NCI-H1092 (cell line): Measurements from ENCODE around the gene IL11RA.

ENCODE experiments used
- DNase-seq: peaks from one replicate; lab custom pipeline; 2025; lab: John Stamatoyannopoulos, UW

The IL11RA gene

GRCh38 chr9:34654323-34655051, 2.5 kb downstream of the IL11RA start:
- peak; percentile 92 for DNase-seq

GRCh38 chr9:34655394-34655793, 3.4 kb downstream of the IL11RA start:
- no peak for DNase-seq

- no peak for DNase-seq
These were observed 5.0 kb downstream of the IL11RA start for GRCh38 chr9:34656992-34657391.

DNA sequence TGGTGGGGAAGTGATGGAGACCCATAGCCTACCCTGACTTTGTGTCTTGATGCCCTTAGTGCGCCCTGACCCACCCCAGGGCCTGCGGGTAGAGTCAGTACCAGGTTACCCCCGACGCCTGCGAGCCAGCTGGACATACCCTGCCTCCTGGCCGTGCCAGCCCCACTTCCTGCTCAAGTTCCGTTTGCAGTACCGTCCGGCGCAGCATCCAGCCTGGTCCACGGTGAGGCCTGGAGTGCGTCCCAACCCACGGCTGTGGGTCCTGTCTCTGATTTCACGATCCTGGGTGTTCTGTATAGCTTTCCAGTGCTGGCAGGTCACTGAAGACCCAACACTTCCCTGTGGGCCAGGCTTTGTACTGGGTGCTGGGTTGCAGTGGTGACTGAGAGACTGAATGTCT, 6.5 kb downstream of the IL11RA start:
- DNase-seq = no peak

- DNase-seq = no peak
These were observed 7.7 kb downstream of the IL11RA start for GRCh38 chr9:34659592-34660253.

GRCh38 chr9:34662526-34663302, 10.7 kb downstream of the IL11RA start, which contains the start of gene CCL27:
Gene CCL27 (minus strand): TSS chr9:34662657. CDS start chr9:34662633, 24 bp downstream.
- DNase-seq = no peak

GRCh38 chr9:34663303-34663605, 11.3 kb downstream of the IL11RA start:
- DNase-seq = no peak

GRCh38 chr9:34664281-34665066, 12.5 kb downstream of the IL11RA start:
- DNase-seq = peak; percentile 13

GRCh38 chr9:34665067-34665380, 13.0 kb downstream of the IL11RA start:
- no peak for DNase-seq

DNA sequence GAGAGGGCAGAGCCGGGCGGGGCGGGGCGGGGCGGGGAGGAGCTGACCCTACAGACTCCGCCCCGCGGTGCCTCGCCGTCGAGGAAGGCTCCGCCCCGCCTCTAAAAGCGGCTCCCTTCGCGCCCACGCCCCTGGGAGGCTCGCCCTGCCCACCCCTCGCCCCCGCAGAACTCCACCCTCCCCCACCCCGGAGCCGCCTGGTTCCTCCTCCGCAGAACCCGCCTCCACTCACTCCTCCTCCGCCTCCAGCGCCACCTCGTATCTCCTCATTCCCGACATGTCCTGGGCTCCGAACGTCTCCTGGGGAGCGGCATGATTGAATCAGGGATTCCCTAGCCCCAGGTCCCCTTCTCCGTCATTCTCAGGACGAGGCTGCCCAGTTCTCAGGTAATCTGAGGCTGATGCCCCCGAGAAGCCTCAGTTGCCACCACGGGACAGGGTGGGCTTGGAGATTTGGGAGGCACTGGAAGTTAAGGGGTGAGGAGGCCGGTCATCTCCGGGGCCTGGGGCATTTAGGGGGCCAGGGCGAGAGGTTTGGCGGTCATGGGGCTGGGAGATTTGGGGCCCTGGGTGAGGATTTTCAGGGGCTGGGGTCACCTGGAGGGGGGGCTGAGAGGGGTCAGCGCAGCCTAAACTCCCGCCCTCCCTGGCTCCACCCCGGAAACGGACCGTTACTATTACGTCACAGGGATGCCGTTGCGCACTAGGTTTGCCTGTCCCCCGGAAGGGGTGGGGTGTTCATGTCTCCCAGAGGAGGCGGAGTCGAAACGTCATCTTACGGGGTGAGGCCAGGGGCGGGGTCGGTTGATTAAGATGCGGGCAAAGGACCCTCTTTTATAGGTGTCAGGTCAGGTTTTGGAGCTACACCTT, 13.6 kb downstream of the IL11RA start:
- DNase-seq = peak; percentile 98

- no peak for DNase-seq
These were observed 18.0 kb downstream of the IL11RA start for GRCh38 chr9:34669809-34670562.

GRCh38 chr9:34671307-34671706, 19.3 kb downstream of the IL11RA start:
- no peak for DNase-seq

- no peak for DNase-seq
These were observed 22.5 kb downstream of the IL11RA start for GRCh38 chr9:34674440-34674839.

DNA sequence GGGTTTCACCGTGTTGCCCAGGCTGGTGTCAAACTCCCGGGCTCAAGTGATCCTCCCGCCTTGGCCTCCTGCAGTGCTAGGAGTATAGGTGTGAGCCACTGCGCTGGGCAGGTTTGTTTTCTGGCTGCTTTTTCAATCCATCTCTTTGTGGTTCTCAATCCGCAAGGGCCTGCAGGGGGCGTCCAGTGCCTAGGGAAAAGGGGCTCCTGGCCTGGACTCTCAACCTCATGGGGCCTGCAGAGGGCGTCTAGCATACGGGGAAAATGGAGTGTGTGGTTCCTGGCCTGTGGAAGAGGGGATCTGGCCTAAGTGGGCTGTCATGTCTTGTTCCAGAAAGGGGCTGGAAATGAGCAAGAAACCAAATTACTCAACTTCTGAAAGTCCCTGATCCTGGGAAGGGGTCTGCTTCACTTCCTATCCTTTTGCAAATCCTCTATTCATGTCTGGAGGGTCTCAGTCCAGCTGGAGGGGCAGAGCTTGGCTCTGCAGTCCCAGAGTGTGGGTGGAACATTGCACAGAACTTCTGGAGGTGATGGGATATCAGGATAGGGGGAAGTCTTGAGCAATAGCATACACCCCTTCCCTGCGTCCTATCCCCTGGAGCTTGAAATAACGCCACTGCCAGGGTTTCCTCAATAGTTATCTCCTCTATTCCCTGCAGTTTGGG, 23.2 kb downstream of the IL11RA start:
- DNase-seq = peak; percentile 89

GRCh38 chr9:34675869-34676268, 23.9 kb downstream of the IL11RA start:
- DNase-seq = no peak

DNA sequence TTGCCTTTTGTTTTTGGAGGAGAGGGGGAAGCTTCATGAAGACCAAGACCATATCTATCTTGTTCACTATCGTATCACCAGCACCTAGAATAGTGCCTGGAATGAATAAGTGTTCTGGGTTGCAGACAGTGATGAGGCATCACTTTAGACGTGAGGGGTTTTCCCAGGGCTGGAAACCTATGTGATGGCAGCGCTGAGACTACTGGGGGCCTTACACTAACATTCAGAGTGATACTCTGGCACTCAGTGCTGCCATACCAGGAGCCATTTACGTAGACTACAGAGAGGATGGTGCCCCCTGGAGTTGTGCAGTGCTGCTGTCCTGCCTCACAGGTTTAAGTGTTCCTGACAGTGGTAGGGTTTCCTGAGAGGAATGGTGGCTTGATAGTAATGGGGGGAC, 32.2 kb downstream of the IL11RA start:
- DNase-seq = no peak

GRCh38 chr9:34684816-34685215, 32.8 kb downstream of the IL11RA start:
- no peak for DNase-seq

DNA sequence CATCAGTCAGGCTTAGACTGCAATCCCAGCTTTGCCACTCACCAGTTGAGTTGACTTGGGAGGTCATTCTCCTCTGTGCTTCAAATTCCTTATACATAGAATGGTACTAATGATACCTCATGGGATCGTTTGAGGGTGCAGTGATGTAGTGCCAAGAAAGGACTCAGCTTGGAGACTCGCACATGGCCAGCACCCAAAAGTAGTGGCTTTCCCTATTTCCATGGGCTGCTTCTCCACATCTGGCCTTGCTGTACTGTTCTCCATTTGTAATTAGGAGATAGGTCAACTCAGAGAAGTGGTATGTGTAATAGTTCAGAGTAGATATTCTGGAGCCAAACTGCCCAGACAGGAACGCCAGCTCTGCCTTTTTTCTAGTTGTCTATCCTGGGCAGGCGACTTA, 33.6 kb downstream of the IL11RA start:
- DNase-seq = no peak

- DNase-seq = no peak
These were observed 34.2 kb downstream of the IL11RA start for GRCh38 chr9:34686231-34686630.

DNA sequence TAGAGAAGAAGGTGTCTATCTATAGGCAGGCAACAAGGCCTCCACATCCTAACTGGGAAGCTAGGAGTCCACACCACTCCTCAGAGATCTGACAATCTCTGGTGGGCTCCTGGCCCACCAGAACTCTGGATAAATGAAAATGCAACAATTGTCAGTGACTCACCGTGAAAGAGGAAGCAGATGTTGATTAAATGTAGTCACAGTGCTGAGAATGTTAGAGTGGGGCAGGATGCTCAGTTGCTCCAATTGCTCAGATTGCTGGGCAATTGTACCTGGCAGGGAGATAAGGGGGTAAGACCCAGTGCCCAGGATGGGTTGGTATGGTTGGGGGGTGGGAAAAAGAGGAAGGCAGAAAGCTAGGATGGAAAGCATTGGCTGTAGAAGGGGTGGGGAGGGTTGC, 34.7 kb downstream of the IL11RA start:
- no peak for DNase-seq
